Upper lobe of left lung (tissue), 6 donors: ENCODE data around the gene SOX10. TPM values are rescaled to one million over a fixed set of nuclear protein-coding genes. Genes with fewer than 3 reads are reported as not detected.

Source experiments
- ATAC-seq, 2 donors: fragments of 200-7000 bp; cut with Tn5 transposase; one replicate each; pipeline ENCODE4 v1.9.1; 2022; ENCODE audit warnings: mild to moderate bottlenecking in 2 of 2, moderate library complexity in 2 of 2; ENCODE audit not compliant: low FRiP score in 2 of 2
- DNase-seq, 2 donors: peaks; one replicate each; pipeline ENCODE4 v3.0.0-alpha.2; 2019 to 2020
- H3K27ac ChIP-seq, 4 donors: fragments of 200-600 bp; sonication (generic); one replicate each; pipeline ENCODE4 v1.5.1; 2016 to 2019
- H3K27me3 ChIP-seq, 4 donors: fragments of 200-600 bp; sonication (generic); one replicate each; pipeline ENCODE4 v1.5.1; 2017 to 2019
- H3K36me3 ChIP-seq, 4 donors: fragments of 200-600 bp; sonication (generic); one replicate each; pipeline ENCODE4 v1.5.1; 2016 to 2019
- H3K4me1 ChIP-seq, 4 donors: fragments of 200-600 bp; sonication (generic); one replicate each; pipeline ENCODE4 v1.5.1; 2018 to 2019
- H3K4me3 ChIP-seq, 4 donors: fragments of 200-600 bp; sonication (generic); one replicate each; pipeline ENCODE4 v1.5.1; 2017 to 2019; ENCODE audit warnings: mild to moderate bottlenecking in 2 of 4, moderate library complexity in 1 of 4
- H3K9me3 ChIP-seq, 4 donors: fragments of 200-600 bp; sonication (generic); one replicate each; pipeline ENCODE4 v1.5.1; 2018 to 2019
- CTCF ChIP-seq, 6 experiments: fragments of 450-650 bp in 4 of 6; fragments of 200-600 bp in 2 of 6; sonication (generic) in 2 of 6; IDR thresholded peaks; one replicate each; pipeline ENCODE4 v1.5.1; 2016 to 2019; ENCODE audit warnings: antibody characterized with exemption in 6 of 6
- EP300 ChIP-seq, 4 donors: sonication (generic); formaldehyde crosslinking; IDR thresholded peaks; one replicate each; pipeline ENCODE4 v1.5.1; 2017; ENCODE audit warnings: antibody characterized with exemption in 4 of 4, control low read depth in 2 of 4
- POLR2A ChIP-seq, 4 donors: fragments of 450-650 bp; IDR thresholded peaks; one replicate each; pipeline ENCODE4 v1.5.1; 2016 to 2017; ENCODE audit warnings: antibody characterized with exemption in 4 of 4, mild to moderate bottlenecking in 2 of 4
- POLR2AphosphoS5 ChIP-seq, 2 donors: sonication (generic); formaldehyde crosslinking; IDR thresholded peaks; one replicate each; pipeline ENCODE4 v1.5.1; 2017; ENCODE audit warnings: antibody characterized with exemption in 2 of 2
- WGBS, 2 donors: methylation state at CpG; one replicate each; pipeline ENCODE4 v1.1.5; 2017 to 2018; 5-methylcytosine and 5-hydroxymethylcytosine counted together
- total RNA-seq, 6 donors: library from RNA; depleted of rRNA in 4 of 6; stranded (reverse); fragments of >200 nt in 4 of 6; gene quantifications; one replicate each; pipeline versions ENCODE4 v1.1.0 to v1.2.1, GENCODE V29; 2016 to 2021
- donor health status: DM: no; HTN: no; CAD: no; lungs with moderate emphysema.
- donor health status: DM: no; HTN: yes; CAD: no; lungs with severe emphysema.

SOX10 gene
- total RNA-seq, 6 donors from 2014 or later: 0.15 TPM; not detected in 5

GRCh38 chr22:38030311-38031133 lies 46.2 kb upstream of the SOX10 start:
- WGBS, 2 donors: 76 to 81% methylated on average over 13 to 15 of the region's 16 CpGs
- H3K27ac ChIP-seq: no peak overlapping the region
- ATAC-seq (no peak), DNase-seq (no peak)
- H3K4me1 ChIP-seq: peaks cover 20 to 26% (median 22%) of the 10 kb centered on the region in 4 donors
- H3K36me3 ChIP-seq: no peaks in the 10 kb centered on the region
- no peak overlapping the region for H3K4me3 ChIP-seq
- H3K27me3 ChIP-seq: no peaks in the 10 kb centered on the region
- H3K9me3 ChIP-seq: no peaks in the 10 kb centered on the region
- TF ChIP-seq POLR2A (IDR thresholded peaks at IDR 0.05) (no peak), EP300 (IDR thresholded peaks at IDR 0.05) (no peak), POLR2AphosphoS5 (IDR thresholded peaks at IDR 0.05) (no peak), CTCF (IDR thresholded peaks at IDR 0.05) (no peak)

GRCh38 chr22:38029901-38030300 lies 45.5 kb upstream of the SOX10 start:
- Histone ChIP-seq H3K36me3 (no peaks in the 10 kb centered on the region), H3K4me3 (no peak overlapping the region), H3K4me1 (peaks cover 20 to 26% (median 21%) of the 10 kb centered on the region in 4 donors), H3K9me3 (no peaks in the 10 kb centered on the region), H3K27ac (no peak overlapping the region), H3K27me3 (no peaks in the 10 kb centered on the region)
- ATAC-seq: no peak
- TF ChIP-seq POLR2AphosphoS5 (IDR thresholded peaks at IDR 0.05): no peak
- TF ChIP-seq POLR2A (IDR thresholded peaks at IDR 0.05): no peak
- TF ChIP-seq EP300 (IDR thresholded peaks at IDR 0.05): no peak
- no peak for TF ChIP-seq CTCF (IDR thresholded peaks at IDR 0.05)
- no peak for DNase-seq
- WGBS, 2 donors: 85 to 90% methylated on average over 5 of the region's 5 CpGs

- Histone ChIP-seq H3K9me3 (no peaks in the 10 kb centered on the region), H3K4me1 (peaks cover 15 to 20% (median 16%) of the 10 kb centered on the region in 4 donors), H3K36me3 (no peaks in the 10 kb centered on the region), H3K27me3 (no peaks in the 10 kb centered on the region), H3K27ac (no peak overlapping the region), H3K4me3 (no peak overlapping the region)
- TF ChIP-seq EP300 (IDR thresholded peaks at IDR 0.05) (no peak), POLR2AphosphoS5 (IDR thresholded peaks at IDR 0.05) (no peak), POLR2A (IDR thresholded peaks at IDR 0.05) (no peak), CTCF (IDR thresholded peaks at IDR 0.05) (no peak)
- DNase-seq (no peak), ATAC-seq (no peak)
Measured at GRCh38 chr22:38029370-38029769, 45.0 kb upstream of the SOX10 start.

- Histone ChIP-seq H3K9me3 (no peaks in the 10 kb centered on the region), H3K27ac (no peak overlapping the region), H3K4me1 (peaks cover 7 to 12% (median 8%) of the 10 kb centered on the region in 4 donors), H3K4me3 (no peak overlapping the region), H3K36me3 (no peaks in the 10 kb centered on the region), H3K27me3 (no peaks in the 10 kb centered on the region)
- no peak for TF ChIP-seq POLR2A (IDR thresholded peaks at IDR 0.05)
- no peak for TF ChIP-seq CTCF (IDR thresholded peaks at IDR 0.05)
- no peak for TF ChIP-seq EP300 (IDR thresholded peaks at IDR 0.05)
- no peak for TF ChIP-seq POLR2AphosphoS5 (IDR thresholded peaks at IDR 0.05)
- ATAC-seq: no peak
- WGBS, 2 donors: 86% methylated on average over 15 of the region's 15 CpGs
- peak in 1 of 2 donors; percentile 71 for DNase-seq
Measured at GRCh38 chr22:38028344-38029130, 44.2 kb upstream of the SOX10 start.
